GM12874 (cell line): ENCODE measurements around the gene TSPAN15.

ENCODE experiments used
- CTCF ChIP-seq: IDR thresholded peaks from 2 replicates; pipeline ENCODE4 v1.5.1; 2011; ENCODE audit warnings: low read depth, mild to moderate bottlenecking, control low read depth, low read length, moderate library complexity; ENCODE audit not compliant: insufficient read depth

Gene TSPAN15

GRCh38 chr10:69494626-69495558 lies 43.6 kb downstream of the TSPAN15 start:
- TF ChIP-seq CTCF: no peak

GRCh38 chr10:69495666-69496065 lies 44.4 kb downstream of the TSPAN15 start:
- no peak for TF ChIP-seq CTCF

GRCh38 chr10:69496352-69497230 lies 45.3 kb downstream of the TSPAN15 start:
- TF ChIP-seq CTCF: no peak

- TF ChIP-seq CTCF: no peak
Observed at GRCh38 chr10:69497231-69497561, 45.9 kb downstream of the TSPAN15 start.

- no peak for TF ChIP-seq CTCF
Observed at GRCh38 chr10:69497611-69498390, 46.5 kb downstream of the TSPAN15 start.

GRCh38 chr10:69498711-69499471 lies 47.6 kb downstream of the TSPAN15 start:
- TF ChIP-seq CTCF: no peak
